CD4-positive, alpha-beta T cell treated with Interferon gamma for 1 hour (primary cell): ENCODE measurements around the gene MAP10.

Source experiments
- DNase-seq: peaks from one replicate; pipeline ENCODE4 v3.0.0-alpha.2; 2020

MAP10 gene

DNA sequence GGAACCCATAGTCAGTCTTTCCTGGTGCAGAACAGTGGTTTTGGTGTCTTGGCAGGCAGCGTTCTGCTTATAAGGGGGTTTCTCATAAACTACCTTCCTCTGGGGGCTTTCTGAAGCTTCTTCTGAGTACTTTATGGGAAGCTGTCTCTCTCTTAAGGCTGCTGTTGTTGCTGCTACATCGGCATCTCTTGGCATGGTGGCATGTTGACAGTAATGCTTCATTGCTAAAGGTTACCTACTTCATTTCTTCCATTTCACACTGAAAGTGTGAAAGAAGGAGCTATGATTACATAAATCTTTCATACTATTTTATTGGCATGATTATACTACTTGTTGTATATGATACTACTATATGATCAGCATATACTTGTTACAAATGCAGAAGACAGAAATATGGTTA lies 6.3 kb upstream of the MAP10 start:
- no peak for DNase-seq

DNA sequence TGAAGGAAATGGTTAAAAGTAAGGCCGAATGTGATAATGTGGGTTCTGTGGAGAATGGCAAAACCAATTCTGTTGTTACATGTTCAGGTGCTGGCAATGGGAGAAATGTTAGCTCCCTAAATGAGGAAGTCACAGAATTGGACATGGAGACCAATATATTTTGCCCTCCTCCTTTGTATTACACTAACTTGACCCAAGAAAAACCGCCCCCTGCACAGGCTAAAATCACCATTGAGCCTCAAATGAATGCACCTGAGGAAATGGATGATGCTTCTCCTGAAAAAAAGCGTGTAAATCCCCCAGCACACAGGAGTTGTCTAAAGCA lies 932 bp downstream of the MAP10 start:
- DNase-seq: no peak

DNA sequence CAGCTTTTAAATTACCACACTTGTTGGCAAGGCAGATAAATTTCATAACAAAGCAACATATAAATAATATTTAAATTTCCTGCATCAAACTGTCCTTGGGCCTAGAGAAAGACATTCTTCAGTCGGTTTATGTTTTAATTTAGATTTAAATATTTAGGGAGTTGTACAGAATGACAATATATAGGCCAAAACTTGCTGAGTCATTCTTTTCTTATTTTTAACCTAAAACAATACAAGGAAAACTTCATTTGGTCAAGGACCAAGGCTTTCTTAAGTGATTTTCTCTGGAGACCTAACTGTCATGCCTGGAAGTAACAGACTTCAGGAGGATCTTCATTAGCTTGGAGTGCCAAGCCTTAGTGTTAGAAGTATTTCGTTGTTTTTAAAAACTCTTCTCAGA lies 5.6 kb downstream of the MAP10 start:
- no peak for DNase-seq

DNA sequence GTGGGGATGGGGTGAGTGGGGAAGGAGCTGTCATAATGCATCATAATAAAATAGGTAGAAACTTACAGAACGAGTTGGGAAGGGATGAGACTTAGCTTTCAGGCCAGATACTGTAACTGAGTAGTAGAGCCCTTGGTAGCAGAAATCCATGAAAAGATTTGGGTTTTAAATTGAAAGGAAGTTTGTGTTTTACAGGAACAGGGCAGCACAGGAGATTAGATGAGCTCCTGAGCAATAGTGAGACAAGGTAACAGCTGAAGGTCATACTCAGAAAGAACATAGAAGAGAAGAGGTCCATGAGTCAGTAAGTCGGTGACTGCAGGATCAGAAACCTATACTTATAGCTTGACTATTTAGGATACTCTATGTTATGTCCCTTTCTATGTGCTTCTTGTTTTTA lies 7.3 kb downstream of the MAP10 start:
- DNase-seq: no peak

DNA sequence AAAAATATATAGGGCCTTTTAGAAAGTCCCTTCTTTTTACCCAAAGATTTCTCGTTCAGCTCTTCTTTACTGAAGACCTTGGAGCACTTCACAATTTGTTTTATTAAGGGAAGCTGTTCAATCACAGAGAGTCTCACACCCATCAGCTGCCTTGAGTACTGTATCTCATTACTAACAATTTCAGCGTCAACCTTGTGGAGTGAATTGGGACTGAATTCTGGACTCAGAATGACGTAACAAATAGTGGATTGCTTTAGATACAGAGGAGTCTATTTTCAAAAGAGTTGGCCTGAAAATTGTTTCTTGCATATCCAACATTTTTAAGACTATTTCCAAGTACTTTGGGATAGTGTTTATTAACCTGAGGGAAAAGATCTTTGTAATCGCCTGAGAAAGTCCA lies 7.9 kb downstream of the MAP10 start:
- no peak for DNase-seq

DNA sequence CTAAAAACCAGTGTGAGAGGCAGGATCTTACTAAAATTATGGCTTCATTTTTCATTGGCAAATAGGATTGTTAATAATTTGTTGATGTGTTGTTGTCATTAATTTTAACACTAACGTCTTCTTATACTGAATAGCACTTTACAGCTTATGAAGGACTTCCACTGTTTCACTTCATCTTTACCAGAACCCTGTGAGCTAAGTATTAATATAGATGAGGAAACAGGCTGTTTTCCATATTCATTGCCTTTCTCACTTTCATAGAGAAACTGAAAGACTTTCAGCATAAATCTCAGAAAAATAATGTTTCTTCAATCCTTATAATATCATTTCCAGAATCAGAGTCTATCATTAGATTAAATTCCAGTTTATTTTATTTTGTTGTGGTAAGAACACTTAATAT lies 8.5 kb downstream of the MAP10 start:
- no peak for DNase-seq

DNA sequence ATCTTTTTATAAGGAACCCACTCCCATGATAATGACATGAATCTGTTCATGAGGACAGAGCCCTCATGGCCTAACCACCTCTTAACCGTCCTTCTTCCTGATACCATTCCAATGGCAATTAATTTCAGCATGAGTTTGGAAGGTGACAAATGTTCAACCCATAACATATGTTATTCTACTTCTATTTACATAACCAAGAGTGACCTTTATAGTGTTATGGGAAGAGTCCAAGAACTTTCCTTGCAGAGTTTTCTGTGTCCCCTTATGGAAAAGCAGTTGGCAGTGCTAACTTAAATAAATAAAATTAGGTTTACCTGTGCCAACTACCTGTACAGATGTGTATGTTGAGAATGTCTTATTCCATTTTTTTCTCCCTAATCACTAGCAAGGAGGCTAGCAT lies 11.1 kb downstream of the MAP10 start:
- no peak for DNase-seq

DNA sequence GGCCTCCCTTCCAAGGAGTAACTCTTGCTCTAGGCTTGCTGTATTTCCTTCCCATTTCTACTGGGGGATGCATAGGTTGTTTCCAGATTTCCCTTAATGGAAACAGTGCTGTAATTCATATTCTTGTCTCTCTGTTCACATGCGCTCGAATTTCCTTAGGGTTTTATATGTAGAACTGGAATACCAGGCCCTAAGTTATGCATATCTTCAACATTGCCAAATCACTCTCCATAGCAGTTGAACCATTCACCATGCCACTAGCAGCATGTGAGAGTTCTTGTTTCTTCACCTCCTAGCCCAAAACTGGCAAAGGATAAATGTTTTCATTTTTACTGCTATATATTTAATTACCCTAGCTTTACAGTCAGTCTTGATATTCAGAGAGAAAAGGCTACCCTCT lies 12.8 kb downstream of the MAP10 start:
- DNase-seq: no peak

DNA sequence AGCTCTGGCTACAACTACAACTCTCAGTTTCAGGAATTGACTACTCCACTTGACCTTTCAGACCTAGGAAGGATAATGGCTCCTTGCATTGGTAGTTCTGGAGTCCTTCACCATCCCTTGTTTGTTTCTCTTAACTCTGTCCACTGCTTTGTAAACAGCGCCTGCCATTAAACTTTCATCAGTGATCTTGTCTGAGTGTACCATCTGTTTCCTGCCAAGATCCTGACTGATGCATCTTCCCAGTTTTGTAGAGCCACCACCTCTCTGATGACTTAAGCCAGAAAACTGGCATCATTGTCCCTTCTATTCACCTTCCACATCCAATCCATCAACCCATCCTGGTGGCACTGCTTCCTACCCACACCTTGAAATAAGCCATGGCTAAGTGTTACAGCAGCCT lies 15.2 kb downstream of the MAP10 start:
- DNase-seq: no peak

DNA sequence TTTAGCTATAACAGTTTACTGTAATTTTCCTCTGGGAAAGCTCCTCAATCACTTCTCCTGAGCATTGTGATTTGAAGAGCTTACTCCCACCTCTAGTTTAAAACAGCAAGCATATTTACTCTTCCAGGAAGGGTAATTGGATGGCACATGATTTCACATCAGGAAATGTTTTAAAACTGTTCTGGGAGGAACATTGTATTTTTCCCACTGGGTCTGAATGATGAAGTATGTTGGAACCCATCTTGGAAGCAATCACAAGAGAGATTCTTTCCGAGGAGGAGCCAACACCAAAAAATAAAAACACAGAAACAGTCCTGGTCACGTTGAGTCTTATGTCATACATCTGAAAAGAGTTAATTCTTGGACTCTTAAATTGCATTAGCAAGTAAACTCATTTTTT lies 17.3 kb downstream of the MAP10 start:
- no peak for DNase-seq

DNA sequence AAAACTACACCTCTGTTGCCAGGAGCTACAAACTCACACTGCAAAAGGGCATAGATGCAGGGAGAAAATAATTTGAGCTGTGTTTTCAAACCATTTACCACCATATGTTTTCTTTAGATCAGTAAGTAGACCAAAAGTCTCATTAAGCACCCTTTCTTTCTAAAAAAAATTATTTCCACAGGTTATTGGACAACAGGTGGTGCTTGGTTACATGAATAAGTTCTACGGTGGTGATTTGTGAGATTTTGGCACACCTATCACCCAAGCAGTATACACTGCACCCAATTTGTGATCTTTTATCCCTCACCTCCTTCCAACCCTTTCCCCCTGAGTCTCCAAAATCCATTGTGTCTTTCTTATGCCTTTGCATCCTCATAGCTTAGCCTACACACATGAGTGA lies 21.1 kb downstream of the MAP10 start:
- no peak for DNase-seq

DNA sequence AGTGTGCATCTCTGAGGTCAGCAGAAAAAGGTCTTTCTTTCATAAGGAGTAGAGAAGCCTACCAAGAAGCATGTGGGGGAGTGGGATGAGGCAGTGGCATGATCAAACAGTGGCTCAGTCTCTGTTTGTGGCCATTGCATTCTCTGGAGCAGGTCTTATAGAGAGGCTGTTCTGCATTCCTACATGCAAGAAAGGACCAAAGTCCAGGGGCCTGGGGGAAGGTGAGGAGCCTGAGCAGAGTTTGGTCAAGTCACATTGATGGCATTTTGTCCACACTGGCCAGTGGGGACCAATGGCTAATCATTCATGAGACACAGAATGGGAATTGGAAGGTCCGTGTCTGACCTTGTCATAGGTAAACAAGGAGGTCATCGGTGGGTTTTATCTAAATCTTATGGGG lies 25.4 kb downstream of the MAP10 start:
- no peak for DNase-seq

DNA sequence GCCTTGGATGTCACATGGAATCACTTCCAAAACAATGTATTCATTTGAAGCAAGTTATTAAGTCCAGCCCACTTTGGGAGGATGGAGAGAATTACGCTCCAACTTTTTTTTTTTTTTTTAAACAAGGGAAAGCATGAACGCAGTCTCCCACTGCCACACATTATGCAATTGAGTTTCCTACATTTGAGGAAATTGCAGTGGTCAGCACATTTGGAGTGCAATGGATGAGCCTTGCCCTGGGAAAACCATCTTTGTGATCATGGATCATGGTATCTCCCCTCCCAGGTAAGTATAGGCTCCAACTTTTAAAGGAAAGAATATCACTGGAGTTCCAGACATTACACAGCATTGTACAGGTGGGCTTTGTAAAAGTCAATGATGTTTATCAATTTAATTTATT lies 26.7 kb downstream of the MAP10 start:
- DNase-seq: no peak

DNA sequence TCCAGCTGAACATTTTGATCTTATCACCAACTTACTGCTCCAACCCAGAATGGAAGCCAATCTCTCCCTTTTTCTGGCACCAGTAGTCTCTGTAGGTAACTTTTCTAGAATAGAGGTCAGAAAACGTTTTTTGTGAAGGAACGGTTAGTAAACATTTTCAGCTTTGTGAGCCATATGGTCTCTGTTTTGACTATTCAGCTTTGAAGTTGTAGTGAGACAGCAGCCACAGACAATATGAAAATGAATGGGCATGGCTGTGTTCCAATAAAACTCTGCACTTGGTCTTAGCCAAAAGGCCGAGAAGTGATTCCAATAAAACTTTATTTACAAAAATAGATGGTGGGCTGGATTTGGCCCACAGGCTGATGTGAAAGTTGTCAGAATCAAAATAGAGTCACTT lies 28.9 kb downstream of the MAP10 start:
- DNase-seq: no peak

DNA sequence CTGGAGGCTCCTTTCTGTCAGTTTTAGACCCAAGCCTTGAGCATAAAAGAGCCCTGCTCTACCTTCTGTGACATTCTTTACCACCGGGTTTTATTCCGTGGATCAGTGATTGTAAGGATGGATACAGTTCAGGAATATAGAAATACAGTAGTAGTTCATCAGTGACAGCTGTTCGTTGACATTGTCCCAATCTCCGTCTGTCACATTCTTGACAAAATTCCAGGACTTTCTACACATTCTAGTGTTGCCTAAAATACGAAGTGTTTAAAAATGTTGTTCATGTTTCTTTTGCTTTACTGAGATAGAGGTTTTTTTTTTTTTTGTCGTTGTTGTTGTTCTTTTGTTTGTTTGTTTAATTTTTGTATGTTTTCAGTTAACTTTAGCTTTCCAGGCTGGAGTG lies 29.9 kb downstream of the MAP10 start:
- no peak for DNase-seq

DNA sequence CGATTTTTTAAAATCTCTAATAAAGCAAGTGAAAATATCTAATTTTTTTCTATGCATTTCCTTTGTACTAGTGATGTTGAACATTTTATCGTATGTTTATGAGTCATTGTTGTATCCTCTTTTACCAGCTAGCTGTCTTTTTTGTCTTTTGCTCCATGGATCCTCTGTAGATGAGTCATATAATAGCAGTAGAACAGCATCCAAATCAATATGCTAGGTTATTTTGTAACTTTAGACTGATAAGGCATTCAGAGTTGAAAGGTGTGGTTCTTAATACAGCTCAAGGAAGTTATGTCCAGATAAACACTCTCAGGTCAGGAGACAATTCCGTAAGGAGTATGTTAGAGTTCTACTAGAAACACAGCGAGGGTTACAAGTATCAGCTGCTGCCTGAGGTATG lies 31.9 kb downstream of the MAP10 start:
- DNase-seq: no peak

DNA sequence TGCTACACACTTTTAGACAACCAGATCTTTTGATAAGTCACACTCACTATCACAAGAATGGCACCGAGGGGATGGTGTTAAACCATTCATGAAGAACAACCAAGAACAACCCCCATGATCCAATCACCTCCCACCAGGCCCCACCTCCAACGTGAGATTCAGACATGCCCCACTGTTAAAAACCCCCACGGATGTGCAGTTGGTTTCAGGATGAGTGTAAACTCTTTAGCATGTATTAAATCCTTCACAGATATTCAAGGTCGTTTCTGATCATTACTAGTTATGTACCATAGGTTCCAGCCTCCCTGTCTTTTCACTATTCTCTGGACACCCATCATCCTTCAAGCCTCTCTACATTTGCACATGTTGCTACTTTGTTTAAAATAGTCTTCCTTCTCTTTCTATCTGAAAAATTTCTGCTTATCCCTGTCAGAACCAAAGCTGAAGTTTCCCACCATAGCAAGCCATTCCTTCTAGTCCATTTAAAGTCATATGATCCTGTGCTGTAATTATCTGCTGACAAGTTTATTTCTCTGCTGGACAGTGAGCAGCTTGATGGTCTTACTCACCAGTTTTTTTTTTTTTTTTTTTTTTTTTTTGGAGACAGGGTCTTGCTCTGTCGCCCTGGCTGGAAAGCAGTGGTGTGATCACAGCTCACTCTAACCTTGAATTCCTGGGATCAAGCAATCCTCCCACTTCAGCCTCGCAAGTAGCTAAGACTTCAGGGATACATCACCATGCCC lies 36.8 kb downstream of the MAP10 start:
- no peak for DNase-seq

DNA sequence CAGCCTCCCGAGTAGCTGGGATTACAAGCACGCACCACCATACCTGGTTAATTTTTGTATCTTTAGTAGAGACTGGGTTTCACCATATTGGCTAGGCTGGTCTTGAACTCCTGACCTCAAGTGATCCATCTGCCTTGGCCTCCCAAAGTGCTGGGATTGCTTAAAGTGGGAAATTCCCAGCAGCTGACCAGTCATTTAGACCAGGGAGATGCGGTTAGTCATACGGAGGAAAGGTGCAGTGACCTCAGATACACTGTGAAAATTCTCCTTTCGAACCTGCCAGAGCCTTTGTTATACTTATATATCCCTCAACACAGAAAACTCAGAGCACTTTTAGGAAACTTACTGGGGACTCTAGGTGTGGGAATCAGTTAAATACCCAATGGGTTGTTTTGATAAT lies 39.6 kb downstream of the MAP10 start:
- no peak for DNase-seq

DNA sequence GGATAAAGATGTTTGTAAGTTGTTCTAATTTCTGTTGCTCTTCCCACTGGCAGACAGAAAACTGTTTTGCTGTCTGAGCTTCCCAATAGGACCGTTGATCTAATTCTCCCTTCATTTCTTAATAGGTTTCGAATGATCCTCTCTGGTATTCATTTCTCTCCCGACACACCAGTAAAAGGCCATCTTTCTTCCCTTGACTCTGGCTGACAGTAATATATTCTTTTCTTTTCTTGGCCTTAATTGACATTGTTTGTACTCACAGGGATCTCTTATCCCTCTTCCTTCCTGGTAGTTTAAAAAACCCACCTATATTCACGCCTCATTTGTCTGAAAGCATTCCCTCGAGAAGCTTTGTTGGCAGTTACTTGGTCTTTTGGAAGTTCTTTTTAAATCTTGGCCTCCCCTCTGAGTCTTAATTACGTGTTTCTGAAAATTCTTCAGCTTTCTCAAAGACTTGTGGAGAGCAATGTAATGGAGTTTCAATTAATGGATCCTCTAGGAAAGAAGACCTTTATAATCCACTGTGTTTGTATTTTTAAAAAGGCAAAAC lies 40.3 kb downstream of the MAP10 start:
- no peak for DNase-seq

DNA sequence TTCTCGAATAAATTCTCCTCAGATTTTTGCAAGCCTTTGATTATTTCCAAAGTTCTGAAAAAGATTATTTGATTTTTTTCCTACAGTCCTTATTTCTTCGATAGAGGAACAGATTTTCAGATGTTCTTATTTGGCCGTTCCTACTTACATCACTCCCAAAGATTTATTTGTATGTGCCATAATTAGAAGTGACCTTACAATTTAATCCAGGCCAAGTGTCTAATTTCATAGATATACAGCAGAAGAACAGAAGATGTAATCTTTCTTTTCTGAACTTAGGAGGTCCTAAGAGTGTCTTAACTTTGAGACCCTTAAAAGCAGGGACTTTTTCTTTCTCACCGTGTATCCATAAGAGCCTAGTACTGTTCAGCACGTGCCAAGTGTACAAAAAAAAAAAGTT lies 46.3 kb downstream of the MAP10 start:
- DNase-seq: no peak

DNA sequence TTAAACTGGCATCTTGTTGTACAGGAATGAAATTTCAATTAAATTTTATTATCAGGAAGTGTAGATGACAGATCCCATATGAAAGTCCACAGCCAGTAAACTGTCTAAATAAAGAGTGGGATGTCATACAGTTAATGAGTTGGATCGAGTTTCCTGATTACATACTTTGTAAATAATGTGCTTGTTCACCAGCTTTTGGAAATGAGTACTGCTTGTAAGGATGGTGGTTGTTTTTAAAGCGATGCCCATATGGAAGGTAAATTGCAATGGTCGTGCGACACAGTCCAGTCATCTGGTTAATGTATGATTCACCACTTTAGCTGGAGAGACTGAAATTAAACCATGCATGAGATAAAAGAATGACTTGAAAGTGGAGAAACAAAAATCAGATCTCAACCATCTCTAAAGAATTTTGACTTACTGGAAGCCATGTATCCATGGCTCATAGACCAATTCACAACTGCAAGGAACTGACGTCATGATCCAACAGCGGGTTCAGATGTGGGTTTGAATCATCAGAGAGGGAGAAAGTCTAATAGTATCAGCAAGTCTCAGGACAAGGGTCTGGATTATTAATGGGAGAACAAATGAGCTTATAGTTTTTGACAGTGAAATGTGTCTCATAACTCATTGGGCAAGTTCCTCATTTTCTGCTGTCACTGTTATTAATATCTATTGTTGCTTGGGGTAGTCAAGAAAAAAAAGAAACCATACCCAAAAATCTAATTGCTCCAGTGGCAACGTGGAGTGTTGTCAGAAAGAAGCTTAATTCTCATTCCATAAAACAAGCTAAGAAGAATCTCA lies 49.0 kb downstream of the MAP10 start:
- no peak for DNase-seq

DNA sequence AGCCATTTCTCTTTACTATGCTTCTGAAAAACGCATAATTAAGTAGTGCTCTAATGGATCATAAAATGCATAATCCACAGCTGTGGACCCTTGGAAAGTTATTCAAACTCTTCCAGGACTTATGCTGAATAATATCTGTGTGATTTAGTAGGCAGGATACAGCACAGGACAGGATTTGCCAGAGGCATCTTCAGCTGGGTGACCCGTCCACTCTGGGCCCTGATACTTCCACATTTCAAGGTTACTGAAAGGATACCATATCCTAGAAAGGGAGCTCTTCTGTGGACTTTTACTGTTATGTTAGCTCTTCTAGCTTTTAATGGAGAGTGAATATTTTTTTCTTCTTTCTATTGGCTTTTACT lies 49.6 kb downstream of the MAP10 start:
- no peak for DNase-seq

DNA sequence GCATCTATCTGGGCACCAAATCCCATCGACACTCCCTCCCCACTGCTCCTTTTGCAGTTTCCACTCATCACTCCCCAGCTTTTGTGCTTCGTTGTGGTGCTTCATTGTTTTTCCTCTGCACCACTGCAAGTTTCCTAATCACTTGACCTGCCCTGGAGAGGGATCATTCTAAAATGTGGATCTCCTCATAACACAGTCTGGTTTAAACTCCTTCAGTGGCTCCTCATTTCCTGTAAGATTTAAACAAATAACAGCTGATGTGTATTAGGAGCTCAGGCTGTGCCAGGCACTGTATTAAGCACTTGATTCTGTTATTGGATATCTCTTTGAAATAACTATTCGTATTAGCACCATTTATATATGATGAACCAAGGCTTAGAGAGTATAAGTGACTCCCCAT lies 51.3 kb downstream of the MAP10 start:
- no peak for DNase-seq
